Nephron progenitor cell (in vitro differentiated cells): ENCODE measurements around the gene RETN.
A peak's percentile ranks its signal among the peaks of the same experiment; 100 is the strongest.

Experiments used
- DNase-seq: peaks from one replicate; pipeline ENCODE4 v3.0.0; 2021
- H3K27ac Mint-ChIP-seq: 2 replicates; pipeline ENCODE4 v1.8.0; 2021; ENCODE audit warnings: mild to moderate bottlenecking, moderate library complexity, mixed read lengths
- H3K27me3 Mint-ChIP-seq: 2 replicates; pipeline ENCODE4 v1.8.0; 2021; ENCODE audit warnings: mild to moderate bottlenecking, low read depth, mixed read lengths; ENCODE audit not compliant: poor library complexity
- H3K36me3 Mint-ChIP-seq: 2 replicates; pipeline ENCODE4 v1.8.0; 2021; ENCODE audit warnings: low read depth, mixed read lengths
- H3K4me1 Mint-ChIP-seq: 2 replicates; pipeline ENCODE4 v1.8.0; 2021; ENCODE audit warnings: mixed read lengths
- H3K4me3 Mint-ChIP-seq: 2 replicates; pipeline ENCODE4 v1.8.0; 2021; ENCODE audit warnings: mild to moderate bottlenecking, moderate library complexity, mixed read lengths
- H3K9me3 Mint-ChIP-seq: 2 replicates; pipeline ENCODE4 v1.8.0; 2021; ENCODE audit warnings: mild to moderate bottlenecking, moderate library complexity, mixed read lengths
- CTCF ChIP-seq: fragments of 200-600 bp; sonication (generic); IDR thresholded peaks from 2 replicates; pipeline ENCODE4 v1.5.0; 2021; ENCODE audit warnings: antibody characterized with exemption

The RETN gene

GRCh38 chr19:7631577-7631976 lies 37.3 kb upstream of the RETN start:
- no peaks in the 10 kb centered on the region for H3K9me3 Mint-ChIP-seq
- no peak for TF ChIP-seq CTCF
- H3K27me3 Mint-ChIP-seq = peaks cover 17% of the 10 kb centered on the region
- H3K4me3 Mint-ChIP-seq = peak overlapping the region; percentile 44
- peaks cover 5% of the 10 kb centered on the region for H3K36me3 Mint-ChIP-seq
- H3K4me1 Mint-ChIP-seq = peaks cover 45% of the 10 kb centered on the region
- H3K27ac Mint-ChIP-seq = no peak overlapping the region
- DNase-seq = no peak

- no peak overlapping the region for H3K4me3 Mint-ChIP-seq
- no peak for DNase-seq
- H3K36me3 Mint-ChIP-seq = no peaks in the 10 kb centered on the region
- H3K27me3 Mint-ChIP-seq = peaks cover 23% of the 10 kb centered on the region
- no peak overlapping the region for H3K27ac Mint-ChIP-seq
- H3K4me1 Mint-ChIP-seq = peaks cover 45% of the 10 kb centered on the region
- H3K9me3 Mint-ChIP-seq = no peaks in the 10 kb centered on the region
- no peak for TF ChIP-seq CTCF
These were observed 36.3 kb upstream of the RETN start for GRCh38 chr19:7632340-7633203.

- Mint-ChIP-seq H3K4me3 (no peak within 1 kb of the TSS), H3K36me3 (no peaks in the 10 kb centered on the region), H3K27ac (no peak within 1 kb of the TSS), H3K27me3 (peaks cover 26% of the 10 kb centered on the region), H3K9me3 (no peaks in the 10 kb centered on the region), H3K4me1 (peaks cover 33% of the 10 kb centered on the region)
- TF ChIP-seq CTCF = no peak
- no peak for DNase-seq
These were observed 35.2 kb upstream of the RETN start, which contains the start of gene PCP2 for GRCh38 chr19:7633698-7634097. TSS of gene PCP2 (minus strand) at chr19:7633719. CDS start at chr19:7633457, 262 bp downstream.

GRCh38 chr19:7635670-7636069 lies 33.2 kb upstream of the RETN start:
- DNase-seq = no peak
- Mint-ChIP-seq H3K27ac (no peak overlapping the region), H3K4me3 (peak overlapping the region; percentile 77), H3K4me1 (peaks cover 14% of the 10 kb centered on the region), H3K27me3 (peaks cover 32% of the 10 kb centered on the region), H3K36me3 (no peaks in the 10 kb centered on the region), H3K9me3 (no peaks in the 10 kb centered on the region)
- TF ChIP-seq CTCF = no peak

- peak overlapping the region; percentile 77 for H3K4me3 Mint-ChIP-seq
- no peak for TF ChIP-seq CTCF
- H3K27me3 Mint-ChIP-seq = peaks cover 32% of the 10 kb centered on the region
- no peak overlapping the region for H3K27ac Mint-ChIP-seq
- no peak for DNase-seq
- no peaks in the 10 kb centered on the region for H3K9me3 Mint-ChIP-seq
- no peaks in the 10 kb centered on the region for H3K36me3 Mint-ChIP-seq
- peaks cover 10% of the 10 kb centered on the region for H3K4me1 Mint-ChIP-seq
These were observed 32.5 kb upstream of the RETN start for GRCh38 chr19:7636317-7636690.
